Tibial artery (tissue), 4 donors: ENCODE measurements around the gene PROC.

Source experiments
- DNase-seq, 2 donors: peaks; one replicate each; pipeline ENCODE4 v3.0.0-alpha.2; 2019
- H3K27ac ChIP-seq, 2 donors: fragments of 200-600 bp; sonication (generic) in 1 of 2; 1 replicate in 1 of 2; 2 replicates in 1 of 2; pipeline ENCODE4 v1.5.1; 2018 to 2019; ENCODE audit warnings: mild to moderate bottlenecking in 1 of 2
- H3K27me3 ChIP-seq, 2 donors: fragments of 200-600 bp; sonication (generic) in 1 of 2; one replicate each; pipeline versions ENCODE4 v1.5.1 to v1.6.0; 2016 to 2019
- H3K36me3 ChIP-seq, 3 donors: fragments of 200-600 bp; sonication (generic) in 2 of 3; one replicate each; pipeline ENCODE4 v1.5.1; 2016 to 2019; ENCODE audit warnings: mild to moderate bottlenecking in 2 of 3
- H3K4me1 ChIP-seq, 4 donors: fragments of 200-600 bp; sonication (generic) in 2 of 4; 1 replicate in 3 of 4; 2 replicates in 1 of 4; pipeline ENCODE4 v1.5.1; 2016 to 2019
- H3K4me3 ChIP-seq, 2 donors: fragments of 200-600 bp; sonication (generic) in 1 of 2; 1 replicate in 1 of 2; 2 replicates in 1 of 2; pipeline ENCODE4 v1.5.1; 2018 to 2019; ENCODE audit warnings: mild to moderate bottlenecking in 2 of 2
- H3K9me3 ChIP-seq, 3 donors: fragments of 200-600 bp; sonication (generic) in 1 of 3; one replicate each; pipeline ENCODE4 v1.5.1; 2016 to 2019
- CTCF ChIP-seq, 2 experiments: fragments of 200-600 bp in 1 of 2; fragments of 450-650 bp in 1 of 2; IDR thresholded peaks; one replicate each; pipeline ENCODE4 v1.5.1; 2017 to 2019; ENCODE audit warnings: antibody characterized with exemption in 2 of 2, mild to moderate bottlenecking in 1 of 2, moderate library complexity in 1 of 2
- intact Hi-C: fragments of 100-400 bp; cut with DNase I; formaldehyde crosslinking; loops from one replicate; pipeline ENCODE4 v1.15.0; 2023; ENCODE audit warnings: low total_unique reads

The PROC gene

GRCh38 chr2:127471286-127471988 lies 53.2 kb downstream of the PROC start:
- DNase-seq, result no peak
- intact Hi-C loops, result no loop called here
- H3K9me3 ChIP-seq, result no peaks in the 10 kb centered on the region
- peaks cover 0 to 25% (median 8%) of the 10 kb centered on the region in 3 donors for H3K36me3 ChIP-seq
- no peak overlapping the region for H3K27ac ChIP-seq
- H3K4me1 ChIP-seq, result no peaks in the 10 kb centered on the region
- no peak for TF ChIP-seq CTCF (IDR thresholded peaks at IDR 0.05)
- no peaks in the 10 kb centered on the region for H3K27me3 ChIP-seq
- no peak overlapping the region for H3K4me3 ChIP-seq

DNA sequence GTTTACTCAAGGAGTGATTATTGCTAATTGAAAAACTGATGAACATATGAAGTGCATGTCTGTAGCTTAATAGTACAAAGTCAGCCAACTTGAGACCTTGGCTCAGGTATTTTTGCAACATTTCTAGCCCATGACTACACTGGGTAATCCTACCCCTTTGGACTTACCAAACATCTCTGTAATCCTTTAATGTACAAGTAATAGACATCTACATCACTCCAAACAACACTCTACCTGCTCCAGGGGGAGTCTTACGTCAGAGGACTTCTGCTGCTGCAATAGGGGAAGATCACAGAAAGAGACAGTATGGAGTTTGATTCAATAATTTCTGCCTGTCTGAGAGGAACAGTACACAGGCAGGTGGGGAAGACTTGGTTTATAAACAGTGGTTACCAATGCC lies 54.0 kb downstream of the PROC start:
- H3K27me3 ChIP-seq, result no peaks in the 10 kb centered on the region
- TF ChIP-seq CTCF (IDR thresholded peaks at IDR 0.05), result no peak
- H3K36me3 ChIP-seq, result peaks cover 0 to 18% (median 8%) of the 10 kb centered on the region in 3 donors
- no peaks in the 10 kb centered on the region for H3K9me3 ChIP-seq
- no peak overlapping the region for H3K27ac ChIP-seq
- no peaks in the 10 kb centered on the region for H3K4me1 ChIP-seq
- DNase-seq, result no peak
- intact Hi-C loops, result no loop called here
- H3K4me3 ChIP-seq, result no peak overlapping the region

DNA sequence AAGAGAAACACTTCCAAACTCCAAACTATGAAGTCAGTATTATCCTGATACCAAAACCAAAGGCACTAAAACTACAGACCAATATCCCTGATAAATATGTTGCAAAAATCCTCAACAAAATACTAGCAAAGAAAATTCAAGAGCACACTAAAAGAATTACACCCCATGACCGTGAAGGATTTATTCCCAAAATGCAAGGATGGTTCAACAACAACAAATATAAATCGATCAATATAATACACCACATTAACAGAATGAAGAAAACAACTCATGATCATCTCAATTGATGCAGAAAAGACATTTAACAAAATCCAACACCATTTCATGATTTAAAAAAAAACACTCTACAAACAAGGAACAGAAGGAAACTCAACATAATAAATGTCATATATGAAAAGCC lies 57.6 kb downstream of the PROC start:
- no peaks in the 10 kb centered on the region for H3K4me1 ChIP-seq
- intact Hi-C loops, result loop anchor here (5.0 kb wide), 1 partner anchor 148 kb away; no protein-coding TSS in a partner anchor
- H3K4me3 ChIP-seq, result no peak overlapping the region
- no peak for DNase-seq
- no peak for TF ChIP-seq CTCF (IDR thresholded peaks at IDR 0.05)
- no peak overlapping the region for H3K27ac ChIP-seq
- no peaks in the 10 kb centered on the region for H3K27me3 ChIP-seq
- no peaks in the 10 kb centered on the region for H3K9me3 ChIP-seq
- peaks cover 6 to 11% (median 9%) of the 10 kb centered on the region in 3 donors for H3K36me3 ChIP-seq
